ENCODE data around the gene CLSTN3. TPM values are rescaled to one million over a fixed set of nuclear protein-coding genes. Genes with fewer than 3 reads are reported as not detected.
A peak's percentile ranks its signal among the peaks of the same experiment; 100 is the strongest.

CLSTN3 gene
- total RNA-seq, 3 donors from 2014 or later: 16.4 to 23.5 (median 18.6) TPM

DNA sequence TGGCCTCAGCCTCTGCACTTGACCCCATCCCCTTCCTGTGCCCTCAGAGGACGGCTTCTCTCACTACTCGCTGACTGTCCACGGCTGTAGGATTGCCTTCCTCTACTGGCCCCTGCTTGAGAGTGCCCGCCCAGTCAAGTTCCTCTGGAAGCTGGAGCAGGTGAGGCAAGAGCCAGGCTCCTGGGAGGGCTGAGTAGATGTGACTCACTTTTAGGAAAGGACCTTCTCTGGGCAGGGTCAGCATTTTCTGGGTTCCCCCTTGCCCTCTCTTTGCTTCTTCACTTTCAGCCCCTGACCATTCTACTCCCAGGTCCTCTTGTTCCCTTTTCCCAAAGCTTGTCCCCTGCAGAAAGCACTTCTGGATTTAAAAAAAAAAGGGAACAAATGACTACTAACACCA is 7.7 kb downstream of the CLSTN3 start:
- DNase-seq (no peak), ATAC-seq (no peak)
- Histone ChIP-seq H3K9me3 (no peaks in the 10 kb centered on the region), H3K4me3 (no peak overlapping the region), H3K4me1 (ENCODE audit: low read depth) (no peaks in the 10 kb centered on the region), H3K36me3 (ENCODE audit: low read depth) (peaks cover 5% of the 10 kb centered on the region)
- intact Hi-C loops (cut with DNase I, micrococcal nuclease): no loop called here
- TF ChIP-seq, protein P1, sequence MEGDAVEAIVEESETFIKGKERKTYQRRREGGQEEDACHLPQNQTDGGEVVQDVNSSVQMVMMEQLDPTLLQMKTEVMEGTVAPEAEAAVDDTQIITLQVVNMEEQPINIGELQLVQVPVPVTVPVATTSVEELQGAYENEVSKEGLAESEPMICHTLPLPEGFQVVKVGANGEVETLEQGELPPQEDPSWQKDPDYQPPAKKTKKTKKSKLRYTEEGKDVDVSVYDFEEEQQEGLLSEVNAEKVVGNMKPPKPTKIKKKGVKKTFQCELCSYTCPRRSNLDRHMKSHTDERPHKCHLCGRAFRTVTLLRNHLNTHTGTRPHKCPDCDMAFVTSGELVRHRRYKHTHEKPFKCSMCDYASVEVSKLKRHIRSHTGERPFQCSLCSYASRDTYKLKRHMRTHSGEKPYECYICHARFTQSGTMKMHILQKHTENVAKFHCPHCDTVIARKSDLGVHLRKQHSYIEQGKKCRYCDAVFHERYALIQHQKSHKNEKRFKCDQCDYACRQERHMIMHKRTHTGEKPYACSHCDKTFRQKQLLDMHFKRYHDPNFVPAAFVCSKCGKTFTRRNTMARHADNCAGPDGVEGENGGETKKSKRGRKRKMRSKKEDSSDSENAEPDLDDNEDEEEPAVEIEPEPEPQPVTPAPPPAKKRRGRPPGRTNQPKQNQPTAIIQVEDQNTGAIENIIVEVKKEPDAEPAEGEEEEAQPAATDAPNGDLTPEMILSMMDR (IDR thresholded peaks at IDR 0.05): no peak

DNA sequence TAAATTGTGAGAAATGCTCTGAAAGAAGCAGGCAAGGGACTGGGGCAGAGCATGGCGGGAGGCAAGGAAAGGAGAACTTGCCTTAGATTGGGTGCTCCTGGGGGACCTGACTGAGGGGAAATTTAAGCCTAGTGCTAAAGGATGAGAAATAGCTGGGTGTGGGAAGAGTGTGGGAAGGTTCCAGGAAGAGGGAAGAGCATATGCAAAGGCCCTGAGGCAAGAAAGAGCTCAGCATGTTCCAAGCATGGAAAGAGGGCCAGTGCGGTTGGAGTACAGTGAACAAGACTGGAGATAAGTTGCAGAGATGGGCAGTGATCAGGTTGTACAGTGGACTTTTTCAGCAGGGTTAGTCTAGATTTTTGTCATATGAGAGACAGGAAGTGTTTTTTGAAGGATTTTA is 9.0 kb downstream of the CLSTN3 start:
- no peak for ATAC-seq
- peaks cover 5% of the 10 kb centered on the region for H3K36me3 ChIP-seq (ENCODE audit: low read depth)
- H3K9me3 ChIP-seq: no peaks in the 10 kb centered on the region

DNA sequence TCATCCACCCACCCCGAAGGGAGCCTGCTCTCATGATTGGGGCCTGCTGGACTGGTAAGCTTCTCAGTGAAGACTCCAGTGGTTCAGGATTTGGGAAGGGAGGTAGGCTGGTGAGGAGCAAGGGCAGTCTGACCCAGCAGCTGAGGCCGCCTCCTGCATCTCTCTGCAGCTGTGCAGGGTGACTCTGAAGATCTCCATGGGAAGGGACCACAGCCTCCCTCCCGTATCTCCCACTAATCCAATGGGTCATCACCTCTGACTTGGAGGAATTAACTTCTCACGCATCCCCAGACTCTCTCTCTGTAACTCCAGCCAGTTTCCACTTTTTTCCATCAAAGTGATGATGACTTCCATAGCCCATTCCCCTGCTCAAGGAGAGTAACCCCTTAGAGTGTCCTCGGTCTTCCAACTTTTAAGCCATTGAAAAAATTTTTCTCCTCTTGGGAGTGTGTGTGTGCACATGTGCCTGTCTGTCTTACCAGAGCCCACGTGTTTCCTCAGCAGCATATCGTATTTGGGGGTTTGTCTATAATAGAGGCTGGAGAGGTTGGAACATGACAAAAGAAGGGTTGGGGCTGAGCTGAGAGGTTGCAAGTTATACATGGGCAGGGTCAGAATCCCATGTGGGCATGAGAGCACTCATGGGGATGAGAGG is 11.3 kb downstream of the CLSTN3 start:
- H3K4me3 ChIP-seq: no peak overlapping the region

More for the DNA sequence above, 9.0 kb downstream of the CLSTN3 start:
- intact Hi-C loops (cut with DNase I, micrococcal nuclease): no loop called here
- Histone ChIP-seq H3K4me1 (ENCODE audit: low read depth) (no peaks in the 10 kb centered on the region), H3K4me3 (no peak overlapping the region)
- TF ChIP-seq, protein P1 (IDR thresholded peaks at IDR 0.05): no peak
- DNase-seq: no peak

DNA sequence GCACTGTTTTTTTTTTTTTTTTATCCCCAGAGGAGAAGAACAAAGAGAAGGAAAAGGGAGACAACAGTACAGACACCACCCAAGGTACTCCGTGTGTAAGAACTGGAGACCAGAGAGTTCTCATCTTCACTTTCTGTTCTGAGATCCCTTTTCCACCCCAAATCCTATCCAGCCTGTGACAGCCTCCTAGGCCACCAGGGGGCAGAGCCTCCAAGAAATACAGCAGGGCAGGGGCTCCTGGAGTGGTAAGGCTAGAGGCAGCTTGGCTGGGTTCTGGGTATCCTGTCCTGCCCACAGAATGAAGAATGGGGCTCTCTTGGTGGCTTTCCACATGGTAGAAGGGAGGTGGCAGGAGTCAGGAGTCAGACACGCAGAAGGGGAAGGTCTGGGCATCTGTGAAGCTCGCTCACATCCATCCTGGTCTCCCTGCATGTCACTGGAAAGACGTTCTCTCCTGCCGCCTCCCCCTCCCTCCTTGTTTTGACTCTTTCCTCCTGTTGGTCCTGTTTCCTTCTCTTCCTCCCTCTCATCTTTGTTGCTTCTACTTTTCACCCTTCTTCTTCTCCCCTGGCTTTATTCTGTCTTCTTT is 12.0 kb downstream of the CLSTN3 start:
- Histone ChIP-seq H3K4me3 (no peak overlapping the region), H3K36me3 (ENCODE audit: low read depth) (peaks cover 2% of the 10 kb centered on the region), H3K4me1 (ENCODE audit: low read depth) (no peaks in the 10 kb centered on the region), H3K9me3 (no peaks in the 10 kb centered on the region)
- peak in 2 of 3 donors; percentile 73 for DNase-seq
- ATAC-seq: peak; percentile 76
- TF ChIP-seq, protein P1 (IDR thresholded peaks at IDR 0.05): peak; percentile 60
- intact Hi-C loops (cut with DNase I, micrococcal nuclease): no loop called here

More for the DNA sequence above, 11.3 kb downstream of the CLSTN3 start:
- intact Hi-C loops (cut with DNase I, micrococcal nuclease): no loop called here
- peaks cover 5% of the 10 kb centered on the region for H3K36me3 ChIP-seq (ENCODE audit: low read depth)
- ATAC-seq: no peak
- no peak for DNase-seq
- H3K4me1 ChIP-seq (ENCODE audit: low read depth): no peaks in the 10 kb centered on the region
- TF ChIP-seq, protein P1 (IDR thresholded peaks at IDR 0.05): no peak
- no peaks in the 10 kb centered on the region for H3K9me3 ChIP-seq

DNA sequence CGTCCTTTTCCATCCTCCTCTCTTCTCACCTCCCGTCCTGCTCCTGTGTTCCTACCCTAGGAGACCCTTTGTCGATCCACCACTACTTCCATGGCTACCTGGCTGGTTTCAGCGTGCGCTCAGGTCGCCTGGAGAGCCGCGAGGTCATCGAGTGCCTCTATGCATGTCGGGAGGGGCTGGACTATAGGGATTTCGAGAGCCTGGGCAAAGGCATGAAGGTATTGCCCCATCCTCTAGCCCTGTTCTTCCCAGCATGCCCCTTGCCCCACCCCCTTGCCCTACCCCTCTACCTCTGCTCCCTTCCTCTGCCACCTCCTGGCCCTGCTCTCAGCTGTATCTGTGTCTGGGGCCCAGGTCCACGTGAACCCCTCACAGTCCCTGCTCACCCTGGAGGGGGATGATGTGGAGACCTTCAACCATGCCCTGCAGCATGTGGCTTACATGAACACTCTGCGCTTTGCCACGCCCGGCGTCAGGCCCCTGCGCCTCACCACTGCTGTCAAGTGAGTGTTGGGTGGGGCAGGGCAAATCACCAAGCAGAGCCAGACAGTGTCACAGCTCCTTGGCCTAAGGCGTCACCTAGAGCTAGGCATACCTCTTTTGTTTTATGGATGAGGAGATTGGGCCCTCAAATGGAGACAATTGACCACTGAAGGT is 12.8 kb downstream of the CLSTN3 start:
- intact Hi-C loops (cut with DNase I, micrococcal nuclease): no loop called here
- Histone ChIP-seq H3K4me1 (ENCODE audit: low read depth) (no peaks in the 10 kb centered on the region), H3K9me3 (no peaks in the 10 kb centered on the region), H3K36me3 (ENCODE audit: low read depth) (no peaks in the 10 kb centered on the region), H3K4me3 (no peak overlapping the region)
- ATAC-seq: no peak
- no peak for DNase-seq
- TF ChIP-seq, protein P1 (IDR thresholded peaks at IDR 0.05): no peak

Data from mucosa of descending colon (tissue), 3 donors.